ENCODE results near the gene NPIPB8. TPM values are rescaled to one million over a fixed set of nuclear protein-coding genes. Genes with fewer than 3 reads are reported as not detected.
"Not testable (repeated sequence)": the region's sequence is repeated elsewhere in the genome, so short reads cannot be mapped to it uniquely, and the experiment has no call there.

Gene NPIPB8
- not detected in 2 replicates for polyA plus RNA-seq
- 1.7 TPM in 1 of 2 replicates, not detected in the other for polyA minus RNA-seq

- not testable (repeated sequence) for H3K36me3 ChIP-seq (ENCODE audit: insufficient read depth, low read length); H3K9me3 ChIP-seq (ENCODE audit: low read length); H3K79me2 ChIP-seq (replicated peaks; ENCODE audit: insufficient read depth, low read length)
Observed at GRCh38 chr16:28637765-28638164, at the start of gene NPIPB8. Gene NPIPB8, plus strand, starts transcription at chr16:28638065. Its CDS starts 296 bp downstream, at chr16:28638361.

GRCh38 chr16:28589069-28589468, 48.8 kb upstream of the NPIPB8 start:
- Histone ChIP-seq H3K9me3 (ENCODE audit: low read length) (no peaks in the 10 kb centered on the region), H3F3A (ENCODE audit: insufficient read depth, low read length, poor library complexity, severe bottlenecking) (no peaks in the 10 kb centered on the region), H3K27me3 (ENCODE audit: insufficient read depth, low read depth, low read length) (no peaks in the 10 kb centered on the region), H3K79me2 (replicated peaks; ENCODE audit: insufficient read depth, low read length) (no peaks in the 10 kb centered on the region), H3K36me3 (ENCODE audit: insufficient read depth, low read length) (no peaks in the 10 kb centered on the region), H4K20me1 (ENCODE audit: insufficient read depth) (no peaks in the 10 kb centered on the region), H3K9ac (ENCODE audit: low read length) (no peak overlapping the region), H3K9me2 (ENCODE audit: insufficient read depth, low read length) (no peaks in the 10 kb centered on the region), H3K4me2 (ENCODE audit: low read length) (no peak overlapping the region), H2AFZ (ENCODE audit: low read depth, low read length) (no peak overlapping the region), H3K27ac (ENCODE audit: low read length) (no peak overlapping the region), H3K4me3 (ENCODE audit: low read length) (no peak overlapping the region)
- TF ChIP-seq EP300 (conservative IDR thresholded peaks at IDR 0.05; ENCODE audit: poor library complexity, severe bottlenecking) (no peak), POLR2AphosphoS5 (IDR thresholded peaks at IDR 0.05) (no peak), RAD21 (conservative IDR thresholded peaks at IDR 0.05) (no peak), EZH2 (IDR thresholded peaks at IDR 0.05; ENCODE audit: borderline replicate concordance, insufficient read depth, low read length, poor library complexity, severe bottlenecking) (no peak), CTCF (IDR thresholded peaks at IDR 0.05; ENCODE audit: poor library complexity, severe bottlenecking) (no peak)

More at GRCh38 chr16:28637765-28638164, at the start of gene NPIPB8:
- not testable (repeated sequence) for H3K4me3 ChIP-seq (ENCODE audit: low read length); H2AFZ ChIP-seq (ENCODE audit: low read depth, low read length); H3K4me2 ChIP-seq (ENCODE audit: low read length); H3K9ac ChIP-seq (ENCODE audit: low read length); H3K27me3 ChIP-seq (ENCODE audit: insufficient read depth, low read depth, low read length); H3F3A ChIP-seq (ENCODE audit: insufficient read depth, low read length, poor library complexity, severe bottlenecking); H3K27ac ChIP-seq (ENCODE audit: low read length); H4K20me1 ChIP-seq (ENCODE audit: insufficient read depth); H3K9me2 ChIP-seq (ENCODE audit: insufficient read depth, low read length)

DNA sequence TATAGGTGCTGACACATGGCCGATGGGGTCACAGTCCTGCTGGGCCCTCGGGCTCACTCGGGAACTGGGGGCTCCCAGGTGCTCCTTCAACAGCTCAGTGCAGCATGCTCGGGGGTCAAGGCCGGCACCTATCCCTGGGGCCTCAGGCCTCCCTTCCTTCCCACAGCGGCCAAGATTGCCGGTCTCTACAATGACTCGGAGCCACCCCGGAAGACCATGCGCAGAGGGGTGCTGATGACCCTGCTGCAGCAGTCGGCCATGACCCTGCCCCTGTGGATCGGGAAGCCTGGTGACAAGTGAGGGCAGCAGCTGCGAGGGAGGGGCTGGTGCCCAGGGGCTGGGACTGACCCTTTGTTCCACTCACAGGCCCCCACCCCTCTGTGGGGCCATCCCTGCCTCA, 47.9 kb upstream of the NPIPB8 start:
- Histone ChIP-seq H3K36me3 (ENCODE audit: insufficient read depth, low read length) (no peaks in the 10 kb centered on the region), H3K4me3 (ENCODE audit: low read length) (no peak overlapping the region), H2AFZ (ENCODE audit: low read depth, low read length) (no peak overlapping the region), H3K79me2 (replicated peaks; ENCODE audit: insufficient read depth, low read length) (no peaks in the 10 kb centered on the region), H3K27me3 (ENCODE audit: insufficient read depth, low read depth, low read length) (no peaks in the 10 kb centered on the region), H3F3A (ENCODE audit: insufficient read depth, low read length, poor library complexity, severe bottlenecking) (no peaks in the 10 kb centered on the region), H3K27ac (ENCODE audit: low read length) (no peak overlapping the region), H3K4me2 (ENCODE audit: low read length) (no peak overlapping the region), H3K9me3 (ENCODE audit: low read length) (no peaks in the 10 kb centered on the region), H3K9ac (ENCODE audit: low read length) (no peak overlapping the region), H4K20me1 (ENCODE audit: insufficient read depth) (no peaks in the 10 kb centered on the region), H3K9me2 (ENCODE audit: insufficient read depth, low read length) (no peaks in the 10 kb centered on the region)
- TF ChIP-seq, protein P1, sequence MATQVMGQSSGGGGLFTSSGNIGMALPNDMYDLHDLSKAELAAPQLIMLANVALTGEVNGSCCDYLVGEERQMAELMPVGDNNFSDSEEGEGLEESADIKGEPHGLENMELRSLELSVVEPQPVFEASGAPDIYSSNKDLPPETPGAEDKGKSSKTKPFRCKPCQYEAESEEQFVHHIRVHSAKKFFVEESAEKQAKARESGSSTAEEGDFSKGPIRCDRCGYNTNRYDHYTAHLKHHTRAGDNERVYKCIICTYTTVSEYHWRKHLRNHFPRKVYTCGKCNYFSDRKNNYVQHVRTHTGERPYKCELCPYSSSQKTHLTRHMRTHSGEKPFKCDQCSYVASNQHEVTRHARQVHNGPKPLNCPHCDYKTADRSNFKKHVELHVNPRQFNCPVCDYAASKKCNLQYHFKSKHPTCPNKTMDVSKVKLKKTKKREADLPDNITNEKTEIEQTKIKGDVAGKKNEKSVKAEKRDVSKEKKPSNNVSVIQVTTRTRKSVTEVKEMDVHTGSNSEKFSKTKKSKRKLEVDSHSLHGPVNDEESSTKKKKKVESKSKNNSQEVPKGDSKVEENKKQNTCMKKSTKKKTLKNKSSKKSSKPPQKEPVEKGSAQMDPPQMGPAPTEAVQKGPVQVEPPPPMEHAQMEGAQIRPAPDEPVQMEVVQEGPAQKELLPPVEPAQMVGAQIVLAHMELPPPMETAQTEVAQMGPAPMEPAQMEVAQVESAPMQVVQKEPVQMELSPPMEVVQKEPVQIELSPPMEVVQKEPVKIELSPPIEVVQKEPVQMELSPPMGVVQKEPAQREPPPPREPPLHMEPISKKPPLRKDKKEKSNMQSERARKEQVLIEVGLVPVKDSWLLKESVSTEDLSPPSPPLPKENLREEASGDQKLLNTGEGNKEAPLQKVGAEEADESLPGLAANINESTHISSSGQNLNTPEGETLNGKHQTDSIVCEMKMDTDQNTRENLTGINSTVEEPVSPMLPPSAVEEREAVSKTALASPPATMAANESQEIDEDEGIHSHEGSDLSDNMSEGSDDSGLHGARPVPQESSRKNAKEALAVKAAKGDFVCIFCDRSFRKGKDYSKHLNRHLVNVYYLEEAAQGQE (IDR thresholded peaks at IDR 0.05; ENCODE audit: borderline replicate concordance): no peak
